ENCODE results near the gene STK33. TPM values are rescaled to one million over a fixed set of nuclear protein-coding genes. Genes with fewer than 3 reads are reported as not detected.

The STK33 gene
- total RNA-seq, 1 donor from 2014 or later = 17.9 TPM

GRCh38 chr11:8488395-8488794, 105.6 kb downstream of the STK33 start:
- Mint-ChIP-seq H3K4me3 (ENCODE audit: unreplicated experiment) (no peak overlapping the region), H3K27me3 (ENCODE audit: unreplicated experiment) (no peaks in the 10 kb centered on the region), H3K9me3 (ENCODE audit: unreplicated experiment) (no peaks in the 10 kb centered on the region), H3K27ac (ENCODE audit: unreplicated experiment) (no peak overlapping the region), H3K36me3 (ENCODE audit: low read depth, unreplicated experiment) (peaks cover 3% of the 10 kb centered on the region), H3K4me1 (ENCODE audit: unreplicated experiment) (peaks cover 5% of the 10 kb centered on the region)
- no peak for DNase-seq (ENCODE audit: low spot score)
- no peak for TF ChIP-seq CTCF (IDR thresholded peaks at IDR 0.05; ENCODE audit: unreplicated experiment)

GRCh38 chr11:8487261-8487660, 106.8 kb downstream of the STK33 start:
- H3K27me3 Mint-ChIP-seq (ENCODE audit: unreplicated experiment) = no peaks in the 10 kb centered on the region
- H3K4me1 Mint-ChIP-seq (ENCODE audit: unreplicated experiment) = peaks cover 5% of the 10 kb centered on the region
- H3K4me3 Mint-ChIP-seq (ENCODE audit: unreplicated experiment) = no peak overlapping the region
- TF ChIP-seq CTCF (IDR thresholded peaks at IDR 0.05; ENCODE audit: unreplicated experiment) = no peak
- DNase-seq (ENCODE audit: low spot score) = no peak
- H3K9me3 Mint-ChIP-seq (ENCODE audit: unreplicated experiment) = no peaks in the 10 kb centered on the region
- H3K27ac Mint-ChIP-seq (ENCODE audit: unreplicated experiment) = no peak overlapping the region
- peaks cover 3% of the 10 kb centered on the region for H3K36me3 Mint-ChIP-seq (ENCODE audit: low read depth, unreplicated experiment)

GRCh38 chr11:8484251-8484650, 109.8 kb downstream of the STK33 start:
- H3K4me1 Mint-ChIP-seq (ENCODE audit: unreplicated experiment) = peaks cover 12% of the 10 kb centered on the region
- H3K36me3 Mint-ChIP-seq (ENCODE audit: low read depth, unreplicated experiment) = peaks cover under 1% of the 10 kb centered on the region
- H3K4me3 Mint-ChIP-seq (ENCODE audit: unreplicated experiment) = no peak overlapping the region
- TF ChIP-seq CTCF (IDR thresholded peaks at IDR 0.05; ENCODE audit: unreplicated experiment) = no peak
- no peaks in the 10 kb centered on the region for H3K27me3 Mint-ChIP-seq (ENCODE audit: unreplicated experiment)
- no peak overlapping the region for H3K27ac Mint-ChIP-seq (ENCODE audit: unreplicated experiment)
- DNase-seq (ENCODE audit: low spot score) = no peak
- H3K9me3 Mint-ChIP-seq (ENCODE audit: unreplicated experiment) = no peaks in the 10 kb centered on the region

GRCh38 chr11:8480858-8481257, 113.2 kb downstream of the STK33 start:
- H3K4me1 Mint-ChIP-seq (ENCODE audit: unreplicated experiment) = peaks cover 7% of the 10 kb centered on the region
- no peaks in the 10 kb centered on the region for H3K9me3 Mint-ChIP-seq (ENCODE audit: unreplicated experiment)
- H3K4me3 Mint-ChIP-seq (ENCODE audit: unreplicated experiment) = no peak overlapping the region
- no peaks in the 10 kb centered on the region for H3K36me3 Mint-ChIP-seq (ENCODE audit: low read depth, unreplicated experiment)
- no peak overlapping the region for H3K27ac Mint-ChIP-seq (ENCODE audit: unreplicated experiment)
- H3K27me3 Mint-ChIP-seq (ENCODE audit: unreplicated experiment) = no peaks in the 10 kb centered on the region
- no peak for TF ChIP-seq CTCF (IDR thresholded peaks at IDR 0.05; ENCODE audit: unreplicated experiment)
- DNase-seq (ENCODE audit: low spot score) = no peak

- Mint-ChIP-seq H3K4me3 (ENCODE audit: unreplicated experiment) (no peak overlapping the region), H3K36me3 (ENCODE audit: low read depth, unreplicated experiment) (no peaks in the 10 kb centered on the region), H3K4me1 (ENCODE audit: unreplicated experiment) (peaks cover 7% of the 10 kb centered on the region), H3K27ac (ENCODE audit: unreplicated experiment) (no peak overlapping the region), H3K9me3 (ENCODE audit: unreplicated experiment) (no peaks in the 10 kb centered on the region), H3K27me3 (ENCODE audit: unreplicated experiment) (no peaks in the 10 kb centered on the region)
- no peak for TF ChIP-seq CTCF (IDR thresholded peaks at IDR 0.05; ENCODE audit: unreplicated experiment)
- no peak for DNase-seq (ENCODE audit: low spot score)
Measured at GRCh38 chr11:8477680-8478079, 116.3 kb downstream of the STK33 start.

All from endothelial cell (in vitro differentiated cells).